Measurements from ENCODE around the gene RBM34.
"Not testable (repeated sequence)": the region's sequence is repeated elsewhere in the genome, so short reads cannot be mapped to it uniquely, and the experiment has no call there.

The RBM34 gene

GRCh38 chr1:235160957-235161684, at the start of gene RBM34:
Gene RBM34, minus strand, starts transcription at chr1:235161250. Its CDS starts 24 bp downstream, at chr1:235161226.
- DNase-seq (ENCODE audit: low read depth in 2 of 2): peak; percentile 85 to 87

DNA sequence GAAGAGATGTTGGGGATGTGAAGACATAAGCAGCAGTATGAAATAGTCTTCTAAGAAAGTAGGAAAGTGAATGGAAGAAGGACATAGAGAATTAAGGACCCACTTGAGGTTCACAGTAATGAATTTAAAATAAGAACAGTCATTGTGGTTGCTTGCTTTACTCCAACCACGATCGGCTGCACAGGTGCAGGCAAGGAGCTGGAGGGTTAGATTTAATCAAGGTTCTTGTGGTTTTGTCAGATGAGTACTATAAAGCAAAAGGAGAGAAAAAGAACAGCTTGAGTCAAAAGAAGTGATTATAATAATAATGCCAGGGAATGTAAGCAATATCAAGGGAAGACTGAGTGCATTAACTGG, 46.1 kb upstream of the RBM34 start:
- DNase-seq (ENCODE audit: low read depth in 2 of 2): peak in 1 of 2 donors; percentile 13

DNA sequence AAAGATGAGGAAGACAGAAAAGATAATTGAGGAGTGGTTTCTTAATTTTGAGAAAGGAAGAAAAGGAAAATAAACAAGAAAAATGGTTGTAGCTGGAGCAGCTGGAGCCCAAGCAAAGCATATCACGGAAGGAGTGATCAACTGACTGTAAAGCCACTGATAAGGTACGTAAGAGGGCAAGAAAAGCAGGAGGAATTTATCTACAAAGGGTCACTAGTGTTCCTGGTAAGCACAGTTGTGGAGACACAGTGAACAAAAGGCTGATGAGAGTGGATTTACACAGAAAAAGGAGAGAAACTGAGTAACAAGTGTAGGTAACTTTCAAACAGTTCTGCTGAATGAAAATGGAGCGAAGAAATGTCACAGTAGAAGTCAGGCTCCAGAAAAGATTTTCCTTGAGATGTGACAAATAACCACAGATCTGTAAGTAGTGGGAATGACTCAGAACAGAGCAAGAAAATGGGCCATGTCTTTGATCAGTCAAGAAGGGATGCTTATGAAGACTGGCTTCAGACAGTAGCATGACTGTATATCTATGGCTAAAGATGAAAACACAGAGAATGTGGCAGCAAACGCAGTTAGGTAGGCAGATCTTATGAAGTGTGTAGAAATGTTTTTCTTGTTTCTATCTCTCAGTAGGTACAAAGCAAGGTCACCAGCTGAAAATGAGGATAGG, 45.6 kb upstream of the RBM34 start:
- DNase-seq (ENCODE audit: low read depth in 2 of 2): no peak

- DNase-seq (ENCODE audit: low read depth in 2 of 2): no peak
Observed at GRCh38 chr1:235205687-235206086, 44.6 kb upstream of the RBM34 start.

DNA sequence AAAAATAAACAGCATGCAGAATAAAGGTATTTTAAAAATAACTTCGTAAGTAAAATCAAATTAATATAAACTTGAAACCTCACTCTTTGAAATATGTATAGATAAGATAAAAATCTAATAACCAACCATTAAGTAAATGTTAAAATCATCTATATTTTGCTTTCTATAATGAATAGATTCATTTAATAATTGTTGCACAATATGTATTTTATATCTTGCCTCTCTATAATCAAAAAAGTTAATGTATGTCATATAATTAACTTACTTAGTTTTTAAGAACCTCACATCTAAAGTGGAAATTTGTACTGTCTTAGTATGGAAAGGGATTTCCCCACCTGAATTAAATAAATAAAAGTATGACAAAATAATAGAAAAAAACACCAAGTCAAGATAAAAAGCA, 42.4 kb upstream of the RBM34 start:
- DNase-seq (ENCODE audit: low read depth in 2 of 2): no peak

GRCh38 chr1:235202447-235202846, 41.4 kb upstream of the RBM34 start:
- DNase-seq (ENCODE audit: low read depth in 2 of 2): not testable (repeated sequence)

- no peak for DNase-seq (ENCODE audit: low read depth in 2 of 2)
Observed at GRCh38 chr1:235199441-235199840, 38.4 kb upstream of the RBM34 start.

- no peak for DNase-seq (ENCODE audit: low read depth in 2 of 2)
Observed at GRCh38 chr1:235190431-235190830, 29.4 kb upstream of the RBM34 start.

GRCh38 chr1:235187316-235187715, 26.3 kb upstream of the RBM34 start:
- DNase-seq (ENCODE audit: low read depth in 2 of 2): no peak

GRCh38 chr1:235181561-235182245, 20.7 kb upstream of the RBM34 start:
- DNase-seq (ENCODE audit: low read depth in 2 of 2): no peak

GRCh38 chr1:235180916-235181460, 19.9 kb upstream of the RBM34 start:
- no peak for DNase-seq (ENCODE audit: low read depth in 2 of 2)

GRCh38 chr1:235176486-235176885, 15.4 kb upstream of the RBM34 start:
- DNase-seq (ENCODE audit: low read depth in 2 of 2): no peak

DNA sequence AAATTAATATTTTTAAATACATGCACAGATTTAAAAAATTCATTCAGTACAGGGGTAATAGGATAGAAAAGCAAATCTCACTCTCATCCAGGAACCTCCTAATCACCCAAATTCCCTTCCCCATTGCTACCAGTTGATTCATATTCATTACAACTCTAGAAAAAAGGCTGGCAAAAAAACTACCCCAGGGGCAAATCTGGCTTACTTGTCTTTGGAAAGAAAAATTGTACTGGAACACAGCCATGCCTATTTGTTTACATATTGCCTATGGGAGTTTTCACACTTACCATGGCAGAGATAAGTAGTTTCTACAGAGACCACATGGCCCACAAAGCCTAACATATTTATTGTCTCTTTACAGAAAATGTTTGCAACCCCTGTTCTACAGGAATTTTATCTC, 8.9 kb upstream of the RBM34 start:
- no peak for DNase-seq (ENCODE audit: low read depth in 2 of 2)

DNA sequence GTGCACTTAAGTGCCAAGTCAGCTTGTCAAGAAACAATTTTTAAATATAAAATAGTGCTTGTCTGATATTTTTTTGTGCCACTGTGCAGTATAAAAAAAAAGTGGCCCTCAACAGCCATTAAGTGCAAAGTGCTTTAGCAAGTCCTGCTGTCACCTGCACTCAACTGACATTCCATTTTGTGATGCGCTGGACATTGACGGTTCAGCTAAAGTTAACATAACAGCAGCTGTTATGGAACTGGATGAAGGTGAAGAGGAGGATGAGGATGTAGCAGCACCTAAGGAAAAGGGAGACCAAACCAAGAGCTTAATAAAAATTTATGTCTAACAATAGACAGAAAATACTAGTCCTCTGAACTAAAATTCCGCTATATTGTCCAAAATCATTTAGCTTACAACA, 7.3 kb upstream of the RBM34 start:
- DNase-seq (ENCODE audit: low read depth in 2 of 2): no peak

DNA sequence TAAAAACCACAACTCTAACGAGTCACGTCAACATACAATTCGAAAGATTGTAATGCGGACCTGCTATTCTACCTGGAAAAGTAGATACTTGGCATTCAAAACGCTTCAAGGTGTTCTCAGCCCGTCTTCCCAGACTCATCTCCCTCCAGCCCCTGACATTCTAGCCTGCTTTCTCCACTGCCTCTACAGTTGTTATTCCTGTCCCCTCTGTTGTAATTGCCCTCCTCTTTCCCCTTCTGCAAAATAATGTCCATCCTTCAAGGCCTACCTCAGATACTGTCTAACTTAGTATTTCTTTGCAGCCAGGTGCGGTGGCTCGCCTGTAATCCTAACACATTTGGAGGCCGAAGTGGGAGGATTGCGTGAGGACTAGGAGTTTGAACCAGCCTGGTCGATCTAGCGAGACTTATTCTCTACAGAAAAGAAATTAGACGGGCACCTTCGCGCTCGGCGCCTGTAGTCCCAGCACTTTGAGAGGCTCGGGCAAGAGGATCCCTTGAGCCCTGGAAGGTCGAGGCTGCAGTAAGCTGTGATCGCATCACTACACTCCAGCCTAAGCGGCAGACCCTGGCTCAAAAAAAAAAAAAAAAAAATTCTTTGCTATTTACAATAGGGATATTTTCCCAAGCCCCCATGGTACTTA, 756 bp upstream of the RBM34 start:
- no peak for DNase-seq (ENCODE audit: low read depth in 2 of 2)

DNA sequence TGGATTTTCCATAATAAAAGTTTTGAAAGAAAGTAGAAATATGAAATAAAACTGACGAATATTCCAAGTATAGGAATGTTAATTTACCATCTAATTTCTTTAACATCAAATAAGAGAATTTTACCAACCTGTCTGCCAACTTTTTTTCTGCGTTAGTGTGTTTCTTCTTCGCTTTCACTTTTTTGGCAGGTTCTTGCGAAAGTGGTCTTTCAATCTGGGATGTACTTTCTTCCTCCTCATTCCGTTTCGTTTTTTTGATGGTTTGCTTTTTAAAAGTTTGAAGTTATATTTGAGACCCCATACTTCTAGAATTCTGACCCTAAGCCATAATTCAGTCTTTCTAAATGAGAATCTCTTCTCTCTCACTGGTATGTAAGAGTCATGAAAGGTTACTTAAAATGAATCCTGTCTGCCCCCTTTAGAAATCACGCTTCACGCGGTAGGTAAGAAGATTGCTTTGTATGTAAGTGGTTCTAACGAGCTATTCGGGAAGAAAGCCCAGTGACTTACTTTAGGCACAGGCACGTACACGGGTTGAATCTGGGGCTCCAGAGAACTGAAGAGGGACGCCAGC, 580 bp downstream of the RBM34 start:
- no peak for DNase-seq (ENCODE audit: low read depth in 2 of 2)

- not testable (repeated sequence) for DNase-seq (ENCODE audit: low read depth in 2 of 2)
Observed at GRCh38 chr1:235159930-235160329, 1.1 kb downstream of the RBM34 start.

- DNase-seq (ENCODE audit: low read depth in 2 of 2): not testable (repeated sequence)
Observed at GRCh38 chr1:235159284-235159683, 1.8 kb downstream of the RBM34 start.

DNA sequence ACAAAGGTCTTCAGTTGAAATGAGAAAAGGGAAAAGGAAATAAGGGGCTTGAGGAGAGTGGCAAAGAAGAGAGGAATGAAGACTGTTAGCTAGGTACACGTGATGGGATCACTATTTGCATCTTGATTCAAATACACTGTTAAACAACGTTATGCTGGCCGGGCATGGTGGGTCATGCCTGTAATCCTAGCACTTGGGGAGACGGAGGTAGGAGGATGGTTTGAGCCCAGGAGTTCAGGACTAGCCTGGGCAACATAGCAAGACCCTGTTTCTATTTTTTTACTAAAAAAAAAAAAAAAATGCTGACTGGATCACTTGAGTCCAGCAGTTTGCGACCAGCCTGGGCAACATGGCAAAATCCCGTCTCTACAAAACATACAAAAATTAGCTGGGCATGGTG, 2.4 kb downstream of the RBM34 start:
- DNase-seq (ENCODE audit: low read depth in 2 of 2): no peak

- no peak for DNase-seq (ENCODE audit: low read depth in 2 of 2)
Observed at GRCh38 chr1:235157150-235157549, 3.9 kb downstream of the RBM34 start.

- DNase-seq (ENCODE audit: low read depth in 2 of 2): no peak
Observed at GRCh38 chr1:235156740-235157139, 4.3 kb downstream of the RBM34 start.

DNA sequence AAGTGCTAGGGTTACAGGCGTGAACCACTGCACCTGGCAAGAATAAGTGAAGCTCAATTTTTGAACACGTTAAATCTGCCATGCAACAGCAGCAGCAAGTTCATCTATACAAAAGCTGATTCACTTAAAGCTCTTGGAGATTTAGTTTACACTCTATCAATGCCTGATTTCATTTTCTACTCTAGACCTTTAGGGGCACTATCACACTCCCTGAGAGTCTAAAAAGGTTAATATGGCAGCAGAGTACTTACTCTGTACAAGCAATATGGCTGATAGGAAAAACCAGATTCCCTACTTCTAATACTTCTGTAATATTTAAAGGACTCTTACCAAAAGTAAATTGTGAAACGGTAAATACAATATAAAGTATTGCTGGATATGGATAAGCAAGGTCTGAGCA, 4.8 kb downstream of the RBM34 start:
- no peak for DNase-seq (ENCODE audit: low read depth in 2 of 2)
